DOHH2 (cell line): ENCODE measurements around the gene DSCAM.

Experiments
- H3F3A ChIP-seq: fragments of 200-600 bp; sonication (generic), shearing (Covaris generic); 2 replicates; pipeline ENCODE4 v1.6.0; 2016; ENCODE audit warnings: antibody characterized with exemption, mild to moderate bottlenecking; ENCODE audit not compliant: control insufficient read depth, insufficient read depth
- H3K27ac ChIP-seq: fragments of 200-600 bp; sonication (generic); 2 replicates; pipeline ENCODE4 v1.5.1; 2014; ENCODE audit warnings: low read depth, mild to moderate bottlenecking, low read length, moderate library complexity
- H3K27me3 ChIP-seq: fragments of 200-600 bp; sonication (generic); 2 replicates; pipeline ENCODE4 v1.6.1; 2014; ENCODE audit warnings: mild to moderate bottlenecking, low read length, mixed read lengths; ENCODE audit not compliant: control insufficient read depth
- H3K36me3 ChIP-seq: fragments of 200-600 bp; sonication (generic); 2 replicates; pipeline ENCODE4 v1.6.1; 2014; ENCODE audit warnings: mild to moderate bottlenecking, low read length, moderate library complexity, mixed read lengths; ENCODE audit not compliant: control insufficient read depth
- H3K4me1 ChIP-seq: fragments of 200-600 bp; sonication (generic); 2 replicates; pipeline ENCODE4 v1.6.1; 2014; ENCODE audit warnings: mild to moderate bottlenecking, low read length, mixed read lengths; ENCODE audit not compliant: control insufficient read depth
- H3K4me2 ChIP-seq: fragments of 200-600 bp; sonication (generic); 2 replicates; pipeline ENCODE4 v1.6.0; 2014; ENCODE audit warnings: mild to moderate bottlenecking, low read length, moderate library complexity
- H3K4me3 ChIP-seq: fragments of 200-600 bp; sonication (generic); 2 replicates; pipeline ENCODE4 v1.5.1; 2014; ENCODE audit warnings: mild to moderate bottlenecking, low read length, mixed read lengths
- H3K79me2 ChIP-seq: fragments of 200-600 bp; sonication (generic); 2 replicates; pipeline ENCODE4 v1.6.1; 2014; ENCODE audit warnings: mild to moderate bottlenecking, low read length, mixed read lengths; ENCODE audit not compliant: control insufficient read depth
- H3K9me2 ChIP-seq: fragments of 200-600 bp; sonication (generic); replicated peaks from 2 replicates; pipeline ENCODE4 v1.6.1; 2014; ENCODE audit warnings: mild to moderate bottlenecking, low read length, mixed read lengths; ENCODE audit not compliant: control insufficient read depth
- H3K9me3 ChIP-seq: fragments of 200-600 bp; sonication (generic); 2 replicates; pipeline ENCODE4 v1.6.1; 2014; ENCODE audit warnings: antibody characterized with exemption, low read length, mixed read lengths; ENCODE audit not compliant: control insufficient read depth, insufficient read depth
- H4K20me1 ChIP-seq: fragments of 200-600 bp; sonication (generic); 2 replicates; pipeline ENCODE4 v1.6.0; 2014; ENCODE audit warnings: low read depth, mild to moderate bottlenecking, antibody characterized with exemption, low read length, moderate library complexity; ENCODE audit not compliant: control insufficient read depth, insufficient read depth
- CTCF ChIP-seq: fragments of 200-600 bp; sonication (generic); IDR thresholded peaks from one replicate; pipeline ENCODE4 v1.5.1; 2014; ENCODE audit warnings: antibody characterized with exemption, mild to moderate bottlenecking, low read depth, low read length; ENCODE audit not compliant: poor library complexity, severe bottlenecking
- EZH2phosphoT487 ChIP-seq: fragments of 200-600 bp; sonication (generic); IDR thresholded peaks from 2 replicates; pipeline ENCODE4 v1.6.1; 2017; ENCODE audit warnings: borderline replicate concordance, mild to moderate bottlenecking, antibody characterized with exemption, low read length, moderate library complexity, mixed read lengths

The DSCAM gene

GRCh38 chr21:39972976-39973770, 873.8 kb downstream of the DSCAM start:
- H3K4me2 ChIP-seq: no peak overlapping the region
- no peaks in the 10 kb centered on the region for H3F3A ChIP-seq

GRCh38 chr21:39972471-39972870, 874.5 kb downstream of the DSCAM start:
- no peaks in the 10 kb centered on the region for H3F3A ChIP-seq
- H3K9me3 ChIP-seq: peaks cover 5% of the 10 kb centered on the region; the same call in 1 of the 2 replicates
- H3K27ac ChIP-seq: no peak overlapping the region
- H3K27me3 ChIP-seq: no peaks in the 10 kb centered on the region
- H3K4me2 ChIP-seq: no peak overlapping the region
- no peaks in the 10 kb centered on the region for H3K4me1 ChIP-seq
- H4K20me1 ChIP-seq: no peaks in the 10 kb centered on the region
- H3K79me2 ChIP-seq: no peaks in the 10 kb centered on the region
- H3K4me3 ChIP-seq: no peak overlapping the region
- H3K9me2 ChIP-seq: no peaks in the 10 kb centered on the region
- H3K36me3 ChIP-seq: no peaks in the 10 kb centered on the region
- TF ChIP-seq CTCF (no peak), EZH2phosphoT487 (no peak)

More at GRCh38 chr21:39972976-39973770, 873.8 kb downstream of the DSCAM start:
- H3K9me3 ChIP-seq: peaks cover 5% of the 10 kb centered on the region; the same call in 1 of the 2 replicates
- no peaks in the 10 kb centered on the region for H3K4me1 ChIP-seq
- no peaks in the 10 kb centered on the region for H3K79me2 ChIP-seq
- TF ChIP-seq EZH2phosphoT487 (no peak), CTCF (no peak)
- no peaks in the 10 kb centered on the region for H3K27me3 ChIP-seq
- no peak overlapping the region for H3K4me3 ChIP-seq
- no peaks in the 10 kb centered on the region for H3K9me2 ChIP-seq
- H3K36me3 ChIP-seq: no peaks in the 10 kb centered on the region
- H4K20me1 ChIP-seq: no peaks in the 10 kb centered on the region
- H3K27ac ChIP-seq: no peak overlapping the region

GRCh38 chr21:39971956-39972355, 875.0 kb downstream of the DSCAM start:
- Histone ChIP-seq H3K4me3 (no peak overlapping the region), H3K79me2 (no peaks in the 10 kb centered on the region), H3K27me3 (no peaks in the 10 kb centered on the region), H3K36me3 (no peaks in the 10 kb centered on the region), H3K4me1 (no peaks in the 10 kb centered on the region), H3K27ac (no peak overlapping the region), H4K20me1 (no peaks in the 10 kb centered on the region), H3K9me3 (peaks cover 4% of the 10 kb centered on the region; the same call in 1 of the 2 replicates), H3K9me2 (no peaks in the 10 kb centered on the region), H3F3A (no peaks in the 10 kb centered on the region), H3K4me2 (no peak overlapping the region)
- no peak for TF ChIP-seq EZH2phosphoT487
- TF ChIP-seq CTCF: no peak
